Lower leg skin (tissue), 3 donors: ENCODE data around the gene PLEKHG1.

Source experiments
- CTCF ChIP-seq, 3 donors: fragments of 450-650 bp; IDR thresholded peaks; one replicate each; pipeline ENCODE4 v1.5.1; 2016; ENCODE audit warnings: antibody characterized with exemption in 3 of 3, mild to moderate bottlenecking in 3 of 3, moderate library complexity in 2 of 3
- POLR2A ChIP-seq, 2 donors: fragments of 450-650 bp; IDR thresholded peaks; one replicate each; pipeline ENCODE4 v1.6.1; 2016 to 2017; ENCODE audit warnings: antibody characterized with exemption in 2 of 2, mild to moderate bottlenecking in 1 of 2, moderate library complexity in 1 of 2

GRCh38 chr6:150592377-150592995, 7.2 kb upstream of the PLEKHG1 start:
- TF ChIP-seq CTCF (IDR thresholded peaks at IDR 0.05): no peak
- TF ChIP-seq POLR2A (IDR thresholded peaks at IDR 0.05): no peak
